ENCODE results near the gene OR6C4. TPM values are rescaled to one million over a fixed set of nuclear protein-coding genes. Genes with fewer than 3 reads are reported as not detected.
"Not testable (repeated sequence)": the region's sequence is repeated elsewhere in the genome, so short reads cannot be mapped to it uniquely, and the experiment has no call there.

The OR6C4 gene
- total RNA-seq (not detected), polyA plus RNA-seq (not detected), total RNA-seq (not detected)

- Histone ChIP-seq H3K4me3 (ENCODE audit: low read length) (no peak within 1 kb of the TSS), H3K9me3 (ENCODE audit: control insufficient read depth in 2 of 3, low read length in 3 of 3) (no peaks in the 10 kb centered on the region), H3K27me3 (ENCODE audit: control insufficient read depth in 2 of 2, insufficient read depth in 2 of 2, low read length in 2 of 2) (no peaks in the 10 kb centered on the region), H3K4me1 (ENCODE audit: control insufficient read depth in 2 of 2, insufficient read depth in 2 of 2, low read length in 2 of 2) (no peaks in the 10 kb centered on the region), H3K27ac (ENCODE audit: low read depth, low read length) (no peak within 1 kb of the TSS), H3K36me3 (ENCODE audit: control insufficient read depth in 2 of 3, insufficient read depth in 3 of 3, low read length in 3 of 3) (no peaks in the 10 kb centered on the region)
- H3K27me3 Mint-ChIP-seq: peaks cover 7 to 65% (median 35%) of the 10 kb centered on the region in 5 donors
- no peak within 1 kb of the TSS for H3K27ac Mint-ChIP-seq
- intact Hi-C loops (cut with micrococcal nuclease): no loop called here
- POLR2A ChIA-PET: no interaction called here
- no peak within 1 kb of the TSS for H3K4me3 Mint-ChIP-seq
- peaks cover 0 to 5% (median 0%) of the 10 kb centered on the region in 5 donors for H3K36me3 Mint-ChIP-seq
- DNase-seq: no peak
- ATAC-seq: no peak
- CTCF ChIA-PET: no interaction called here
- peaks cover 0 to 15% (median 5%) of the 10 kb centered on the region in 11 donors for H3K9me3 Mint-ChIP-seq
- H3K4me1 Mint-ChIP-seq: no peaks in the 10 kb centered on the region
Observed at GRCh38 chr12:55549302-55549701, at the start of gene OR6C4. Gene OR6C4 (plus strand): TSS chr12:55549602. CDS start chr12:55551227, 1,625 bp downstream.

GRCh38 chr12:55499810-55500252 lies 49.6 kb upstream of the OR6C4 start:
- no peaks in the 10 kb centered on the region for H3K4me1 Mint-ChIP-seq
- Histone ChIP-seq H3K4me3 (ENCODE audit: low read length) (no peak overlapping the region), H3K9me3 (ENCODE audit: control insufficient read depth in 2 of 3, low read length in 3 of 3) (no peaks in the 10 kb centered on the region), H3K4me1 (ENCODE audit: control insufficient read depth in 2 of 2, insufficient read depth in 2 of 2, low read length in 2 of 2) (no peaks in the 10 kb centered on the region), H3K27ac (ENCODE audit: low read depth, low read length) (no peak overlapping the region), H3K27me3 (ENCODE audit: control insufficient read depth in 2 of 2, insufficient read depth in 2 of 2, low read length in 2 of 2) (no peaks in the 10 kb centered on the region), H3K36me3 (ENCODE audit: control insufficient read depth in 2 of 3, insufficient read depth in 3 of 3, low read length in 3 of 3) (no peaks in the 10 kb centered on the region)
- CTCF ChIA-PET: no interaction called here
- H3K27me3 Mint-ChIP-seq: peaks cover 0 to 39% (median 9%) of the 10 kb centered on the region in 5 donors
- peaks cover 0 to 5% (median 0%) of the 10 kb centered on the region in 11 donors for H3K9me3 Mint-ChIP-seq
- POLR2A ChIA-PET: no interaction called here
- no peak overlapping the region for H3K4me3 Mint-ChIP-seq
- intact Hi-C loops (cut with micrococcal nuclease): no loop called here
- no peak overlapping the region for H3K27ac Mint-ChIP-seq
- no peak for DNase-seq
- no peaks in the 10 kb centered on the region for H3K36me3 Mint-ChIP-seq
- no peak for ATAC-seq

DNA sequence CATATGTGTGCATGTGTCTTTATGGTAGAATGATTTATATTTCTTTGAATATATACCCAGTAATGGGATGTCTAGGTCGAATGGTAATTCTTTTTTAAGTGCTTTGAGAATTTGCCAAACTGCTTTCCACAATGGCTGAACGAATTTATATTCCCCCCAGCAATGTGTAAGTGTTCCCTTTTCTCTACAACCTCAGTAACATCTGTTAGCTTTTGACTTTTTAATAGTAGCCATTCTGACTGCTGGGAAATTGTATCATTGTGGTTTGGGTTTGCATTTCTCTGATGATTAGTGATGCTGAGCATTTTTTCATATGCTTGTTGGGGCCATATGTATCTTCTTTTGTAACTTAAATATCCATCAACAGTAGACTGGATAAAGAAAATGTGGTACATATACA lies 47.8 kb upstream of the OR6C4 start:
- Histone ChIP-seq H3K36me3 (ENCODE audit: control insufficient read depth in 2 of 3, insufficient read depth in 3 of 3, low read length in 3 of 3) (no peaks in the 10 kb centered on the region), H3K9me3 (ENCODE audit: control insufficient read depth in 2 of 3, low read length in 3 of 3) (no peaks in the 10 kb centered on the region), H3K27ac (ENCODE audit: low read depth, low read length) (no peak overlapping the region), H3K4me1 (ENCODE audit: control insufficient read depth in 2 of 2, insufficient read depth in 2 of 2, low read length in 2 of 2) (no peaks in the 10 kb centered on the region), H3K27me3 (ENCODE audit: control insufficient read depth in 2 of 2, insufficient read depth in 2 of 2, low read length in 2 of 2) (no peaks in the 10 kb centered on the region), H3K4me3 (ENCODE audit: low read length) (no peak overlapping the region)
- ChIA-PET CTCF (no interaction called here), POLR2A (no interaction called here)
- no peak for DNase-seq
- no peak for ATAC-seq
- Mint-ChIP-seq H3K4me3 (no peak overlapping the region), H3K9me3 (peaks cover 0 to 6% (median 1%) of the 10 kb centered on the region in 11 donors), H3K27ac (no peak overlapping the region), H3K27me3 (peaks cover 0 to 28% (median 6%) of the 10 kb centered on the region in 5 donors), H3K36me3 (no peaks in the 10 kb centered on the region), H3K4me1 (no peaks in the 10 kb centered on the region)
- intact Hi-C loops (cut with micrococcal nuclease): no loop called here

DNA sequence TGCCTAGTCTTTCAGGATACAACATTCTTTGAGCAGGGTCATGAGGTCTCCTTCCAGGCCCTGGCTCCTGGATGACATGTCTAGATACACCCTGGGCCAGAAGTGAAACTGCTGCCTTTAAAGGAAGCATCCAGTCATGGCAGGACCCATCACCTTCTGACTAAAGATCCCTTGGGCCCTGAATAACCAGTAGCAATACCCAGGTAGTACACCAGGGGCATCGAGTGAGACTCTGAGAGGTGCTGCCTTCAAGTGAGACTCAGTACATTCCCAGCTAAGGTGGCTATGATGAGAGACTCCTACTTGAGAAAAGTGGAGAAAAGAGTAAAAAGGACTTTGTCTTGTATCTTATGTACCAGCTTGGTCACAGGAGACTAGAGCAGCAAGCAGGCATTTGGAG lies 33.7 kb upstream of the OR6C4 start:
- H3K27ac ChIP-seq (ENCODE audit: low read depth, low read length): no peak overlapping the region
- peaks cover 0 to 15% (median 4%) of the 10 kb centered on the region in 11 donors for H3K9me3 Mint-ChIP-seq
- H3K4me1 ChIP-seq (ENCODE audit: control insufficient read depth in 2 of 2, insufficient read depth in 2 of 2, low read length in 2 of 2): no peaks in the 10 kb centered on the region
- ChIA-PET CTCF (no interaction called here), POLR2A (no interaction called here)
- no peaks in the 10 kb centered on the region for H3K9me3 ChIP-seq (ENCODE audit: control insufficient read depth in 2 of 3, low read length in 3 of 3)
- H3K27ac Mint-ChIP-seq: no peak overlapping the region
- ATAC-seq (no peak), DNase-seq (no peak)
- H3K4me3 Mint-ChIP-seq: no peak overlapping the region
- no peaks in the 10 kb centered on the region for H3K27me3 ChIP-seq (ENCODE audit: control insufficient read depth in 2 of 2, insufficient read depth in 2 of 2, low read length in 2 of 2)
- H3K4me1 Mint-ChIP-seq: no peaks in the 10 kb centered on the region
- no peaks in the 10 kb centered on the region for H3K36me3 Mint-ChIP-seq
- H3K36me3 ChIP-seq (ENCODE audit: control insufficient read depth in 2 of 3, insufficient read depth in 3 of 3, low read length in 3 of 3): no peaks in the 10 kb centered on the region
- H3K4me3 ChIP-seq (ENCODE audit: low read length): no peak overlapping the region
- peaks cover 0 to 48% (median 43%) of the 10 kb centered on the region in 5 donors for H3K27me3 Mint-ChIP-seq
- intact Hi-C loops (cut with micrococcal nuclease): no loop called here

DNA sequence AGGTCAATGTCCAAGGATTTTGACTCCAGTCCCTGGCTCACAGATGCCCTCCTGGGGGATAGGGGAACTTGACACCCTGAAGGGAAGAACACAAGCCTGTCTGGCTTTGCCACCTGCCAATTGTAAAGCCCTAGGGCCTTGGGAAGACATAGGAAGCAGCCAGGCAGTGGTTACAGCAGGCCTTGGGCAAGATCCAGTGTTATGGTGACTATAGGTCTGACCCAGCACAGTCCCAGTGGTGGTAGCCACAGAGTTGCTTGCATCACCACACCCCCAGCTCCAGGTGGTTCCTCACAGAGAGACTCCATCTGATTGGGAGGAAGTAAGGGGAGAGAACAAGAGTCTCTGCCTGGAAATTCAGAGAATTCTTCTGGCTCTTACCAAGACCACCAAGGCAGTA lies 33.0 kb upstream of the OR6C4 start:
- H3K9me3 ChIP-seq (ENCODE audit: control insufficient read depth in 2 of 3, low read length in 3 of 3): no peaks in the 10 kb centered on the region
- no peaks in the 10 kb centered on the region for H3K36me3 Mint-ChIP-seq
- ChIA-PET CTCF (no interaction called here), POLR2A (no interaction called here)
- no peak overlapping the region for H3K4me3 ChIP-seq (ENCODE audit: low read length)
- no peak overlapping the region for H3K27ac ChIP-seq (ENCODE audit: low read depth, low read length)
- no peaks in the 10 kb centered on the region for H3K4me1 Mint-ChIP-seq
- H3K4me3 Mint-ChIP-seq: no peak overlapping the region
- no peaks in the 10 kb centered on the region for H3K27me3 ChIP-seq (ENCODE audit: control insufficient read depth in 2 of 2, insufficient read depth in 2 of 2, low read length in 2 of 2)
- DNase-seq: no peak
- intact Hi-C loops (cut with micrococcal nuclease): no loop called here
- H3K4me1 ChIP-seq (ENCODE audit: control insufficient read depth in 2 of 2, insufficient read depth in 2 of 2, low read length in 2 of 2): no peaks in the 10 kb centered on the region
- no peak for ATAC-seq
- peaks cover 0 to 15% (median 4%) of the 10 kb centered on the region in 11 donors for H3K9me3 Mint-ChIP-seq
- H3K27ac Mint-ChIP-seq: no peak overlapping the region
- H3K27me3 Mint-ChIP-seq: peaks cover 0 to 45% (median 43%) of the 10 kb centered on the region in 5 donors
- H3K36me3 ChIP-seq (ENCODE audit: control insufficient read depth in 2 of 3, insufficient read depth in 3 of 3, low read length in 3 of 3): no peaks in the 10 kb centered on the region

GRCh38 chr12:55548235-55548634 lies 1.2 kb upstream of the OR6C4 start:
- intact Hi-C loops (cut with micrococcal nuclease); POLR2A ChIA-PET; ATAC-seq; H3K27ac ChIP-seq (ENCODE audit: low read depth, low read length); H3K27me3 ChIP-seq (ENCODE audit: control insufficient read depth in 2 of 2, insufficient read depth in 2 of 2, low read length in 2 of 2); H3K36me3 Mint-ChIP-seq; H3K27ac Mint-ChIP-seq; CTCF ChIA-PET; DNase-seq; H3K4me1 Mint-ChIP-seq; H3K4me3 Mint-ChIP-seq; H3K36me3 ChIP-seq (ENCODE audit: control insufficient read depth in 2 of 3, insufficient read depth in 3 of 3, low read length in 3 of 3); H3K9me3 ChIP-seq (ENCODE audit: control insufficient read depth in 2 of 3, low read length in 3 of 3); H3K4me1 ChIP-seq (ENCODE audit: control insufficient read depth in 2 of 2, insufficient read depth in 2 of 2, low read length in 2 of 2); H3K4me3 ChIP-seq (ENCODE audit: low read length): not testable (repeated sequence)
- Mint-ChIP-seq H3K9me3 (peaks cover 0 to 14% (median 6%) of the 10 kb centered on the region in 11 donors), H3K27me3 (peaks cover 7 to 66% (median 40%) of the 10 kb centered on the region in 5 donors)

GRCh38 chr12:55548756-55549155 lies 646 bp upstream of the OR6C4 start:
- Histone ChIP-seq H3K27ac (ENCODE audit: low read depth, low read length) (no peak overlapping the region), H3K9me3 (ENCODE audit: control insufficient read depth in 2 of 3, low read length in 3 of 3) (no peaks in the 10 kb centered on the region), H3K27me3 (ENCODE audit: control insufficient read depth in 2 of 2, insufficient read depth in 2 of 2, low read length in 2 of 2) (no peaks in the 10 kb centered on the region), H3K4me1 (ENCODE audit: control insufficient read depth in 2 of 2, insufficient read depth in 2 of 2, low read length in 2 of 2) (no peaks in the 10 kb centered on the region), H3K4me3 (ENCODE audit: low read length) (no peak overlapping the region), H3K36me3 (ENCODE audit: control insufficient read depth in 2 of 3, insufficient read depth in 3 of 3, low read length in 3 of 3) (no peaks in the 10 kb centered on the region)
- peaks cover 0 to 11% (median 6%) of the 10 kb centered on the region in 11 donors for H3K9me3 Mint-ChIP-seq
- H3K36me3 Mint-ChIP-seq: peaks cover 0 to 5% (median 0%) of the 10 kb centered on the region in 5 donors
- peaks cover 7 to 61% (median 35%) of the 10 kb centered on the region in 5 donors for H3K27me3 Mint-ChIP-seq
- no peak for DNase-seq
- H3K4me3 Mint-ChIP-seq: no peak overlapping the region
- intact Hi-C loops (cut with micrococcal nuclease): no loop called here
- CTCF ChIA-PET: no interaction called here
- POLR2A ChIA-PET: no interaction called here
- ATAC-seq: no peak
- H3K4me1 Mint-ChIP-seq: no peaks in the 10 kb centered on the region
- H3K27ac Mint-ChIP-seq: no peak overlapping the region
